B cell (primary cell): Measurements from ENCODE around the gene TSEN2.

Source experiments
- EZH2 ChIP-seq: IDR thresholded peaks from 2 replicates; pipeline ENCODE4 v1.6.1; 2012; ENCODE audit warnings: borderline replicate concordance, low read depth, mild to moderate bottlenecking, moderate library complexity, low read length; ENCODE audit not compliant: insufficient read depth, poor library complexity, severe bottlenecking
- TF ChIP-seq, protein P1 (sequence below): fragments of 200-600 bp; IDR thresholded peaks from one replicate; pipeline ENCODE4 v1.8.0; 2022; ENCODE audit warnings: antibody characterized with exemption, mild to moderate bottlenecking

DNA sequence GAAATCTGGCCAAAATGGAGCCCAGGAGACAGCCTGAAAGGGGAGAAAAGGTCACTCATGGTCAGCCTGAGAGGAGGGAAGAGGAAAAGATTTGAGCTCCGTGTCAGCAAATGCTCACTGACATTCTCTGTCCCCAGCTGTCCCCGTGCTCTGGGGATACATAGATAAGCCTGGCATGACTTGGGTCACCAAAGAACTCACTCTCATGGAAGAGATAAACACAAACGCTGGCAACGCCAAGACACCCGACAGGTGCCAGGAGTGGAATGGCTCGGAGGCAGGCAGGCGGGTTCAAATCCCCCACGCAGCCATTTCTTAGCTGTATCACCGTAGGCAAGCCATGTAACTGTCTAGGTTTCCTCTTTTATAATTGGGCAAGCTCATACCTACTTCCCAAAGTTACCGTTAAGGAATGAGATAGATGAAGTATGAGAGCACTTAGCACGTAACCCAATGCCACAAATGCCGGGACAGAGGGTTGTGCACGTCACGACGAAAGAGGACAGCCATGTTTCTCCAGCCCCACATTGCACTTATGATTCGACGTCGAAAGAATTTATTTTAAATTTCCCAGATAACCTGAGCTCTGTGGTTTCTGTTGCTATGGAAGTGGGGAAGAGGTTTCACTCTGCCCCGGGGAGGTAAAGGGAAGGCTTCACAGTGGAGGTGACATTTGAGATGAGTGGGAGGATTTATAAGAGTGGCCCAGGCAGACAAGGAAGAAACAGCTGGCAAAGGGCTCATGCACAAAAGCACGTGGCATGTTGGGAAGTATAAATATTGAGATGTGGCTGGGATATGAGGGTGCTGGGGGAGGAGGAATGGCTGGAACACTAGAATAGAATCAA, 41.4 kb upstream of the TSEN2 start:
- TF ChIP-seq, protein P1, sequence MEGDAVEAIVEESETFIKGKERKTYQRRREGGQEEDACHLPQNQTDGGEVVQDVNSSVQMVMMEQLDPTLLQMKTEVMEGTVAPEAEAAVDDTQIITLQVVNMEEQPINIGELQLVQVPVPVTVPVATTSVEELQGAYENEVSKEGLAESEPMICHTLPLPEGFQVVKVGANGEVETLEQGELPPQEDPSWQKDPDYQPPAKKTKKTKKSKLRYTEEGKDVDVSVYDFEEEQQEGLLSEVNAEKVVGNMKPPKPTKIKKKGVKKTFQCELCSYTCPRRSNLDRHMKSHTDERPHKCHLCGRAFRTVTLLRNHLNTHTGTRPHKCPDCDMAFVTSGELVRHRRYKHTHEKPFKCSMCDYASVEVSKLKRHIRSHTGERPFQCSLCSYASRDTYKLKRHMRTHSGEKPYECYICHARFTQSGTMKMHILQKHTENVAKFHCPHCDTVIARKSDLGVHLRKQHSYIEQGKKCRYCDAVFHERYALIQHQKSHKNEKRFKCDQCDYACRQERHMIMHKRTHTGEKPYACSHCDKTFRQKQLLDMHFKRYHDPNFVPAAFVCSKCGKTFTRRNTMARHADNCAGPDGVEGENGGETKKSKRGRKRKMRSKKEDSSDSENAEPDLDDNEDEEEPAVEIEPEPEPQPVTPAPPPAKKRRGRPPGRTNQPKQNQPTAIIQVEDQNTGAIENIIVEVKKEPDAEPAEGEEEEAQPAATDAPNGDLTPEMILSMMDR, result no peak
- no peak for TF ChIP-seq EZH2
